ENCODE results near the gene ABCG8.

Gene ABCG8

DNA sequence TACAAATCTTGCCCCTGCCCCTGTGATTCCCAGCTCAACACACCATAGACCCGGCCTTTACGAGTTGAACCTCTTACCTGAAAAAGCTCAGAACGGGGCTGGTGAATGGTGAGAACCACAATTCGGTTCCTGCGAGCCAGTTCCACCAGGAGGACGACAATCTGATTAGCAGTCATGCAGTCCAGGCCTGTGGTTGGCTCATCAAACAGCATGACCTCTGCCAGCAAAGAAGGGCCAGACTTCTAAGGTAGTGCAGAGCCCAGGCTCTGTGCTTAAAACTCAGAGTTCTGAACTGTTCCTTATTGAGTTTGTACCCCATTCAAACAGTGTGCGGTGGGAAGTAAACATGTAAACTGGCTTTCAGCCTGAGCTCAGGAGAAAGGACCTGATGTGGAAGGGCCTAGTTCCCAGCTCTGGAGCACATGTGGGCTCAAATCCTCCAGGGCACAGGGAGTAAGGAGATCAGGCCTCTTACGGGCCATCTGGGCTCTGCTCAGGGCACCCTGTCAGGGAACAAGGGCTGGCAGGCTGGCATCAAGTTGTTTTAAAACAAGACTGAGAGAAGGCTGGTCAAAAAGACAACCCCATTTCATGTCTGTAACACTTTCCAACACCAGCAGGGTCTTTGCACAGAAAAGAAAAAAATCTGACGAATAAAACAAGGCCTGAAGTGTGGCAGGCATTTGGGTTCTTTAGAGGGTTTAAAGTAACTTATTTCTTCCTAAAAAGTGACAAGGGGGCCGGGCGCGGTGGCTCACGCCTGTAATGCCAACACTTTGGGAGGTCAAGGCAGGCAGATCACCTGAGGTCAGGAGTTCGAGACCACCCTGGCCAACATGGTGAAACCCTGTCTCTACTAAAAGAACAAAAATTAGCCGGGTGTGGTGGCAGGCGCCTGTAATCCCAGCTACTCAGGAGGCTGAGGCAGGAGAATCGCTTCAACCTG, 12.2 kb upstream of the ABCG8 start:
- no peak for DNase-seq

DNA sequence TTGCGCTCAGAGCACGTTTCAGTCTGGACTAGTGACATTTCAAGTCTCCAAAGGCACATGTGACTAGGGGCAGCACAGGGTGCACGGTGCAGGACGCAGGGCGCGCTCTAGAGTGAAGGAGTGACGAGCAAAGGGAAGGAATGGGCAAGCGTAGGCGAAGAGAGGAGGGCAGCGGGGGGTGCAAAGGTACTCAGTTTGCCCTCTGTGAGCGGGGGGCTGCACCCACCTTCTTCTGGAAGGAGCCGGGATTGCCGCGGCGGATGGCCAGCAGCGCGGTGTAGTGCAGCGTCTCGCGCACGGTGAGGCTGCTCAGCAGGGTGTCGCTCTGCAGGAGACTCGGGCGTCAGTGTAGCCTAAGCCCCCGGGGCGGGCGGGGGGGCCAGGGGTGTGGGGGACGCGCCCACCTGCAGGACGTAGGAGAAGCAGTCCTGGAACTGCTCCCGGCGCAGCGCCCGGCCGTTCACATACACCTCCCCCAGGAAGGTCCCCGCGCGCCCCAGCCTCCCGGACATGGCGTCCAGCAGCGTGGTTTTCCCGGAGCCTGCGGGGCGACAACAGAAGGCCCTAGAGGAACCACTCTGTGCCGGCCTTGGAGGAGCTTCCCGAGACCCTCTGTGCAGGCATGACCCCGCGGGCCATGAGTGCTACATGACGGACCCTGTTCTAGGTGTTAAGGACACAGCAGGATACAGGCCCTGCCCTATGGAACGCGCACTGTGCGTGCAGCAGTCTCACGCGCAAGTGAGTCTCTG, 7.1 kb upstream of the ABCG8 start:
- no peak for DNase-seq

GRCh38 chr2:43832457-43832856, 6.3 kb upstream of the ABCG8 start:
- no peak for DNase-seq

- no peak for DNase-seq
Measured at GRCh38 chr2:43837033-43837432, 1.7 kb upstream of the ABCG8 start.

DNA sequence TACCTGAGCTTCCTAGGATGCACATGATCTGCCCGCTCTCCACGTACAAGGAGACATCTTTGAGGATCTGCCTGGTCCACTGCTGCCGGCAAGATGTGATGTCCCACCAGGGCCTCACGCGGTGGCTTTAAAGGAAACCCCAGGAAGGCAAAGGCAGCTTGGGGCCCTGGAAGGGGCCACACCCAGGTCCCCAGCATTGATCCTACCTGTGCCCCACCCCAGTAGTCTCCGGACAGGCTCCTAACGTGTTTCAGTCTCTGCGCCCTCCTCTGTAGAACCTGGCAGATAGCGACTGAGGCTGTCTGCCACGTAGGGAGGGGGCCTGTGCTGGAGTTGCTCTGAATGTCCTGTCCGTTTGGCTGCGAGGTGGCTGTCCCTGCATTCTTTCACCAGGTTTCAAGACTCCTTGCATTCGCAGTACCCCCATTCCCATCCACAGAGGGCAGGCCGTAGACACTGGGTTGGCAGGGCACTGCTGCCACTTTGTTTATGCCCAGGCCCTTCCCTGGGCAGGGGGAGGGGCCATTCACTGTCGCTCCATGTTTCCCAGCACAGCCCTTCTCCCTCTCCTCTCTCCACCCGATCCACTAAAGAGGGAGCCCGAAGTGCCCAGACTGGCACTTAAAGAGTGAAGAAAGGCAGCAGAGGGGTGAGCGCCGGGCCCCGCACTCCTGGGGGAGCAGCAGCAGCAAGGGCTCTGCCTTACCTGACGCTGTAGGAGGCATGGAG, 776 bp upstream of the ABCG8 start:
- DNase-seq, result no peak

DNA sequence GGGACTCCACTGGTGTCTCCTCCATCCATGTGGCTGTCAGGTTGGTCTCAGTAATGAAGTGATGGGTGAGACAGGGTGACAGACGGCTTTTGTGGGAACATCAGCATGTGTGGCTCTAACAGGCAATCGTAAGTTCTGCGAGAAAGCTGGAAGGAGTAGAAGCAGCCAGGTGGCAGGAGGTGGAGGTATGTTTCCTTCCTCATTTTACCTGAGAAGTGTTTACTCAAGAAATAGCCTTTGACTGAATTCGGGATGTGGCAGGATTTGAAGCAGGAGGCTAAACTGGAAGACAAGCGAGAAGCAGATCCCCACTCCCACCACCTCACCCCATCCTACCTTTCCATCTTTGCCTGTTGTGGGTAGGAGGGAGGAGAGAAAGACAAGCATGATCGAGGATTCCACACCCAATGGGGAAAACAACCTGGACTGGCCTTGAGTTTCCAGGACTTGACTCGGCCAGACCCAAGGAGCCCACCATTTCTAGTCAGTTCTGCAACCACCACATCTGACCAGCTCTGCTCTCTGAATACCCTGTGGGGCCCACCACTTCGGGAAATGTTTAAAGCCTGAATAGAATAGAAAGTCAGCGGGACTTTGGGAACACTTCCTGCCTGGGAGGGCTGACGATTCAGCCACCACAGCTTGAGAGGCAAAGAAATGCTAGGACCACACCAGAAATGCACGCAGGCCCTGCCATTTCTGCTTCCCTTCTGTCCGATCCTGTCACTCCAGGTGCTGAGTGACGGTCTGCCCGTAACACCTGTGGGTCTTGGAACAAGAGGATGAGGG, 1.2 kb downstream of the ABCG8 start:
- DNase-seq, result no peak

DNA sequence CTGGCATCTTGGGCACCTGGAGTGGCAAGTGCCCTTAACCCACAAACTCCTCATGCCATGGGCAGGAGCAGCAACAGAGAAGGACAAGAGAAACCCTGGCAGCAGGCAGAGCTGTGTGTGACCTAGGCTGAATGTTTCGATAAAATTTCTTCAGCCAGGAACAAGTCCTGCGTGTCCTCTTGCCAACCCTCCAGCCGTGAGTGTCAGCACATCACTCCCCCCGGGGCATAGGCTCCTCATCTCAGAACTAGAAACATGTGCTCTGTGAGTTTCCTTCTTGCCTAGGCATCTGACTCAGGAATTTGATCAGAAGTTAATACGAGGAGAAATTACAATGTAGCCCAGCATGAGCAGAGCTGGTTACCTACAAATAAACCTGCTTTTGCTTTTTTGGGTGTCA, 2.2 kb downstream of the ABCG8 start:
- no peak for DNase-seq

- no peak for DNase-seq
Measured at GRCh38 chr2:43841949-43842865, 3.4 kb downstream of the ABCG8 start.

GRCh38 chr2:43842866-43843226, 4.1 kb downstream of the ABCG8 start:
- DNase-seq, result no peak

- no peak for DNase-seq
Measured at GRCh38 chr2:43845181-43845580, 6.4 kb downstream of the ABCG8 start.

- DNase-seq, result no peak
Measured at GRCh38 chr2:43846140-43846793, 7.5 kb downstream of the ABCG8 start.

DNA sequence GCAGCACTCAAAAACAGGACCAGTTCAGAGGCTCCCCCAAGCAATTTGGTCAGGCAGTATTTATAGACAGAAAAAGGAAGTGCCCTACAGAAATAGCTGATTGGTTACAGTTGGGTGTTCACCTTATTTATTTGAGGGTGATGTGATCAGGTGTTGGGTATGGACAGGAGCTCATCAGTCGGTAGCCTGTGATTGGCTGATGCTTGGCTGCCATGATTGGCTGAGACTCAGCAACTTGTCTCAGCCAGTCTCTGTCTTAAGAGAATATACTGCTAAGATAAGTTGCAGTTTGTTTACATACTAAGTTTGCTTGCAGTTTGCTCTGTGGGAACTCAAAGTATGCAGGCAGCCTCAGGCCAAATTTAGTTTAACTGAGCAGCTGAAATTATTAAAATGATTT, 9.4 kb downstream of the ABCG8 start:
- no peak for DNase-seq

- DNase-seq, result peak in 1 of 2 experiments; percentile 12
Measured at GRCh38 chr2:43851011-43851980, 12.5 kb downstream of the ABCG8 start.

- no peak for DNase-seq
Measured at GRCh38 chr2:43852196-43852730, 13.5 kb downstream of the ABCG8 start.

- DNase-seq, result no peak
Measured at GRCh38 chr2:43853141-43854081, 14.6 kb downstream of the ABCG8 start.

DNA sequence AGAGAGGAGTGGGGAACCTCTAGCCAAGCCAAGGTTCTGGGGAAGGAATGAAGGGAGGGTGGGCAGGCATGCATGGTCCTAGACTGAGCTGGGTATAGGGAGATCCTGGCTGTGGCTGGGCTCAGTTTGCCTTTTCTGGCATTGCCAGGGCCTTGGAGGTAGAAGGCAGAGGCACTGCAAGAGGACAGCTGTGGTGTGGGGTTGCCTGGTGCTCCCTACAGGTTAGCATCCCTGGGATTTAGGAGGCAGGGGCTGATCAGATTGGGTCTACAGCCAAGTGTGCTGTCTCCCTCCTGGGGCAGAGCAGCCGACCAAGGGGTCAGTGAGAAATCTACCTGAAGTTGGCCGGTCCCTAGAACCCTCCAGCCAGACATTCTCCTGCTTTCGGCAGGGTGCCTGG, 15.9 kb downstream of the ABCG8 start:
- no peak for DNase-seq

DNA sequence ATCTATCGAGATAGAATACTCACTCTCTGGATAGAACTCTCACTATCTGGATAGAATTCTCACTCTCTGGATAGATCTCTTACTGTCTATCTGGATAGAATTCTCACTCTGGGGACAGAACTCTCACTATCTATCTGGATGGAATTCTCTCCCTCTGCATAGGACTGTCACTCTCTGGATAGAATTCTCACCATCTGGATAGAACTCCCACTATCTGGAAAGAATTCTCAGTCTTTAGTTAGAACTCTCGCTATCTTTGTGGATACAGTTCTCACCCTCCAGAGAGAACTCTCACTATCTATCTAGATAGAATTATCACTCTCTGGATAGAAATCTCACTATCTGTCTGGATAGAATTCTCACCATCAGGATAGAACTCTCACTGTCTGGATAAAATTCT, 16.5 kb downstream of the ABCG8 start:
- DNase-seq, result no peak

- DNase-seq, result no peak
Measured at GRCh38 chr2:43872151-43872550, 33.4 kb downstream of the ABCG8 start.

Data from NCI-H2081 (cell line).